Left lung (tissue), 14 donors: ENCODE measurements around the gene GPAM. TPM values are rescaled to one million over a fixed set of nuclear protein-coding genes. Genes with fewer than 3 reads are reported as not detected.

Source experiments
- ATAC-seq: fragments of 200-7000 bp; cut with Tn5 transposase; one replicate; pipeline ENCODE4 v1.9.1; 2020; ENCODE audit warnings: moderate library complexity
- DNase-seq, 4 donors: peaks; one replicate each; pipeline ENCODE4 v3.0.0-alpha.2; 2013 to 2020
- H3K27ac ChIP-seq, 2 donors: fragments of 200-600 bp; sonication (generic) in 1 of 2; one replicate each; pipeline versions ENCODE4 v1.5.0 to v1.8.0; 2020 to 2021
- H3K27me3 ChIP-seq, 2 donors: fragments of 200-600 bp; sonication (generic) in 1 of 2; one replicate each; pipeline versions ENCODE4 v1.5.0 to v1.8.0; 2020 to 2021
- H3K36me3 ChIP-seq, 2 donors: fragments of 200-600 bp; sonication (generic) in 1 of 2; one replicate each; pipeline versions ENCODE4 v1.5.0 to v1.8.0; 2020 to 2021
- H3K4me1 ChIP-seq, 2 donors: fragments of 200-600 bp; one replicate each; pipeline ENCODE4 v1.8.0; 2021
- H3K4me3 ChIP-seq, 2 donors: fragments of 200-600 bp; sonication (generic) in 1 of 2; one replicate each; pipeline versions ENCODE4 v1.5.0 to v1.8.0; 2020 to 2021; ENCODE audit warnings: mild to moderate bottlenecking in 1 of 2
- H3K9me3 ChIP-seq, 2 donors: fragments of 200-600 bp; sonication (generic) in 1 of 2; one replicate each; pipeline versions ENCODE4 v1.5.0 to v1.8.0; 2020 to 2021
- intact Hi-C, 2 donors: fragments of 100-400 bp; cut with DNase I; formaldehyde crosslinking; loops; one replicate each; pipeline versions ENCODE4 v1.11.2 to v1.14.2; 2022
- long read RNA-seq, 12 donors: library from polyadenylated mRNA in 2 of 12; unstranded in 2 of 12; transcript quantifications; one replicate each; pipeline ENCODE4 v2.0.0 and lab custom pipeline, GENCODE V29; 2019 to 2026
- polyA plus RNA-seq, 6 donors: library from polyadenylated mRNA; unstranded; fragments of 120-200 nt; gene quantifications; one replicate each; pipeline ENCODE4 v1.2.1, GENCODE V29; 2013; ENCODE audit not compliant: insufficient read length in 6 of 6
- total RNA-seq, 2 donors: library from RNA; stranded (reverse); fragmentation: NEBNext Ultra II Directional; extraction: Animal tissue kit (Norgen Biotek cat#: 25700); gene quantifications; one replicate each; pipeline ENCODE4 v1.2.1, GENCODE V29; 2021
- TF ChIP-seq, protein P1 (sequence below), 2 donors: fragments of 200-600 bp; sonication (generic) in 1 of 2; IDR thresholded peaks; one replicate each; pipeline versions ENCODE4 v1.5.0 to v1.8.0; 2021; ENCODE audit warnings: antibody characterized with exemption in 2 of 2
- donor health status: DM: no; HTN: yes; CAD: no.
- donor health status: DM: no; HTN: no; CAD: no.

The GPAM gene
- total RNA-seq (10 to 100 TPM; 11.2 to 19.0 TPM), polyA plus RNA-seq (10 to 100 TPM; 16.0 to 18.5 (median 17.0) TPM)
- long read RNA-seq, donor 1, partial matches to known transcripts, result 5 of 5 reads
- long read RNA-seq, donor 1, other reads (novel, unspliced or antisense), result 0 of 5 reads
- long read RNA-seq, donor 2, full-length matches to known transcripts, result 1 of 7 reads
- long read RNA-seq, donor 2, partial matches to known transcripts, result 6 of 7 reads
- long read RNA-seq, donor 2, other reads (novel, unspliced or antisense), result 0 of 7 reads
- long read RNA-seq, donor 3, result 0 reads
- long read RNA-seq, donor 4, partial matches to known transcripts, result 1 of 2 reads
- long read RNA-seq, donor 4, other reads (novel, unspliced or antisense), result 1 of 2 reads
- long read RNA-seq, donor 5, full-length matches to known transcripts, result 1 of 1 reads
- long read RNA-seq, donor 5, partial matches to known transcripts, result 0 of 1 reads
- long read RNA-seq, donor 5, other reads (novel, unspliced or antisense), result 0 of 1 reads
- long read RNA-seq, donor 6, result 0 reads
- long read RNA-seq, donor 7, result 0 reads
- long read RNA-seq, donor 8, result 0 reads
- long read RNA-seq, donor 9, result 0 reads
- long read RNA-seq, donor 10, partial matches to known transcripts, result 1 of 1 reads
- long read RNA-seq, donor 10, other reads (novel, unspliced or antisense), result 0 of 1 reads
- long read RNA-seq, donor 11, full-length matches to known transcripts, result 2 of 2 reads
- long read RNA-seq, donor 11, partial matches to known transcripts, result 0 of 2 reads
- long read RNA-seq, donor 11, other reads (novel, unspliced or antisense), result 0 of 2 reads
- long read RNA-seq, donor 12, full-length matches to known transcripts, result 2 of 2 reads
- long read RNA-seq, donor 12, partial matches to known transcripts, result 0 of 2 reads
- long read RNA-seq, donor 12, other reads (novel, unspliced or antisense), result 0 of 2 reads

GRCh38 chr10:112183329-112184051, at the start of gene GPAM:
TSS of gene GPAM (minus strand) at chr10:112183765. CDS start at chr10:112181784, 1,981 bp downstream.
- peak within 1 kb of the TSS; percentile 69 to 85 for H3K4me3 ChIP-seq

DNA sequence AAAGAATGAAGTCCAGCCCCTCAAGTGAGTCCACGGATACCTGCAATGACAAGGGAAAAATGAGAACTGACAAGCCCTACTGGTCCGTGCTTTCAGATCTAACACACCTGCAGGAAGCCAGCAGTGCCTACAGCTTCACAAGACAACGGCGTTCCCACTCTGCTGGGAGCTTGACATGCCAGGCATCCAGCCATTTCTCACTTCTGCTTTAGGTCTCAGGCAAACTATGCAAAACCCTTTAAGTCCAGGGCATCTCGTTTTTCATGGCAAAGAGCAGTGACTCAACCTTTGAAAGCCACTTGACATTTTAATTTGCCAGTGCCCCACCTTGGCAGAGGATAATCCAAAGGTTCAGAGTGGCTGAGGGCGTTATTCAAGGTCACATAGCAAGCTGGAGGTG, 49.1 kb upstream of the GPAM start:
- Histone ChIP-seq H3K9me3 (peaks cover 0 to 6% of the 10 kb centered on the region in 2 donors), H3K36me3 (no peaks in the 10 kb centered on the region), H3K27me3 (peaks cover 0 to 25% of the 10 kb centered on the region in 2 donors), H3K4me1 (peaks cover 2 to 4% of the 10 kb centered on the region in 2 donors), H3K27ac (peak overlapping the region in 1 of 2 donors; percentile 65), H3K4me3 (no peak overlapping the region)
- intact Hi-C loops, result no loop called here
- TF ChIP-seq, protein P1, sequence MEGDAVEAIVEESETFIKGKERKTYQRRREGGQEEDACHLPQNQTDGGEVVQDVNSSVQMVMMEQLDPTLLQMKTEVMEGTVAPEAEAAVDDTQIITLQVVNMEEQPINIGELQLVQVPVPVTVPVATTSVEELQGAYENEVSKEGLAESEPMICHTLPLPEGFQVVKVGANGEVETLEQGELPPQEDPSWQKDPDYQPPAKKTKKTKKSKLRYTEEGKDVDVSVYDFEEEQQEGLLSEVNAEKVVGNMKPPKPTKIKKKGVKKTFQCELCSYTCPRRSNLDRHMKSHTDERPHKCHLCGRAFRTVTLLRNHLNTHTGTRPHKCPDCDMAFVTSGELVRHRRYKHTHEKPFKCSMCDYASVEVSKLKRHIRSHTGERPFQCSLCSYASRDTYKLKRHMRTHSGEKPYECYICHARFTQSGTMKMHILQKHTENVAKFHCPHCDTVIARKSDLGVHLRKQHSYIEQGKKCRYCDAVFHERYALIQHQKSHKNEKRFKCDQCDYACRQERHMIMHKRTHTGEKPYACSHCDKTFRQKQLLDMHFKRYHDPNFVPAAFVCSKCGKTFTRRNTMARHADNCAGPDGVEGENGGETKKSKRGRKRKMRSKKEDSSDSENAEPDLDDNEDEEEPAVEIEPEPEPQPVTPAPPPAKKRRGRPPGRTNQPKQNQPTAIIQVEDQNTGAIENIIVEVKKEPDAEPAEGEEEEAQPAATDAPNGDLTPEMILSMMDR (IDR thresholded peaks at IDR 0.05), result no peak
- ATAC-seq (peak; percentile 91), DNase-seq (peak in 1 of 4 donors; percentile 51)

More at GRCh38 chr10:112183329-112184051, at the start of gene GPAM:
- Histone ChIP-seq H3K36me3 (peaks cover 0 to 17% of the 10 kb centered on the region in 2 donors), H3K27ac (peak within 1 kb of the TSS; percentile 65 to 68), H3K27me3 (no peaks in the 10 kb centered on the region), H3K9me3 (no peaks in the 10 kb centered on the region), H3K4me1 (peaks cover 8 to 17% of the 10 kb centered on the region in 2 donors)
- DNase-seq (peak; percentile 93 to 99 (median 96)), ATAC-seq (peak; percentile 99)
- intact Hi-C loops, result no loop called here
- TF ChIP-seq, protein P1 (IDR thresholded peaks at IDR 0.05), result peak in 1 of 2 donors; percentile 12

DNA sequence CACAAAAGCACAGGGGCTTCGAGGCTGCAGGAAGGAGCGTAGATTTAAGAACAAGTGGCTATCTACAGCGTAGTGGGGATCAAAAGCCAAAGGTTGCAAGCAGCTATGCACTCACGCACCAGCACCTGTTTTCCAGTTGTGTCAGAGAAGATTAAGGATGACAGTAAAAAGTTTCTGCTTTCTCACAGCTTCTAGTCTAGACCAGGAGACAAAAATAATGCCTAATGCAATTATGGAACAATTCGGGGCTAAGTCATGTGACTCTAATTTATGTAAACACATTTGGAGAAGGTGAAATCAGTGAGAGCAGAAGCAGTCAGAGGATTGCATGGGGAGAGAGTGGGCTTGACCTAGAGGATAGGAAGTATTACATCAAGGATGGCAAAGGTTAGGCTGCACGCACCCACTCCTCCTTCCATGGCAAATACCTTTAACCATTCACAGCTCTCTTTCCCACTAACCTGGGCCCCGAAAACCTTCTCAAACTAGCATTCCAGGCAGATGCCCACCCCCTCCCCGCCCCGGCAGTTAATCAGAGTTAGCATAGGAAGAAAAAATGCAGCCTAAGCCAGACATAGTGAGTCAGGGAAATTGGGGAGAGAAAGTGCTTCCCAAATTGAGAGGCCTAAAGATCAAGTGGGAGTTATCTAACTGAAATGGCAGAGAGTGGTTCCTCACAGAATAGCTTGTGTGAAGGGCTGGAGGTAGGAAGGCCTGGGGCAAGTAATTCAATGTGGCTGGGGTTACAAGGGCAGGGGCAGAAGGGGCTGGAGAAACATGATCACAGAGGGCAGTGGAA, 48.2 kb upstream of the GPAM start:
- Histone ChIP-seq H3K4me1 (peaks cover 4 to 5% of the 10 kb centered on the region in 2 donors), H3K27me3 (peaks cover 0 to 26% of the 10 kb centered on the region in 2 donors), H3K27ac (peak overlapping the region in 1 of 2 donors; percentile 65), H3K36me3 (no peaks in the 10 kb centered on the region), H3K9me3 (no peaks in the 10 kb centered on the region), H3K4me3 (no peak overlapping the region)
- DNase-seq (no peak), ATAC-seq (no peak)
- intact Hi-C loops, result no loop called here
- TF ChIP-seq, protein P1 (IDR thresholded peaks at IDR 0.05), result no peak

DNA sequence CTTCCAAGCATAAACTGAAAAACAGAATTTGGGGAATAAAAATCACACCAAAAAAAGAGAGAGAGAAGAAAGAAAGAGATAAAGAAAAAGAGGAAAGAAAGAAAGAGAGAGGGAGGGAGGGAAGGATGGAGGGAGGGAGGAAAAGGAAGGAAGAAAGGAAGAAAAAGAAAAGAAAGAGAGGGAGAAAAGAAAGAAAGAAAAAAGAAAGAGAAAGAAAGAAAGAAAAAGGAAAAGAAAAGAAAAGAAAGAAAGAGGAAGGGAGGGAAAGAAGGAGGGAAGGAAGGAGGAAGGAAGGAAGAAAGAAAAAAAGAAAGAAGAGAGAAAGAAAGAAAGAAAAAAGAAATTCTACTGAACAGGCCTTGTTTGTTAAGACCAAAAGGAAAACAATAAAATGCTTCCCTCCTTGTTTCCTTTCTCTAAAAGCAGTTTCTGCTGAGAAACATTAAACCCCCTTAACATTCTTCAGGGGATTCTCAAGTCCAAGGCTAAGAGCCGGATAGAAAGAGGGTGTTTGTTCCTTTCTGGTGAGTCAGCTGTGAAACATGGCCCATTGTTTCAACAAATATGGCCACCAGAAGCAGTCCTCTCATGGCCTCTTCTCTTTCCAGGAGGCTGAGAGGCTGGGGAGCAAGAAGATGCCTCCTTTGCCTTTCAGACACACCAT, 46.9 kb upstream of the GPAM start:
- H3K27ac ChIP-seq, result peak overlapping the region in 1 of 2 donors; percentile 14
- no peak for DNase-seq
- H3K27me3 ChIP-seq, result peaks cover 0 to 39% of the 10 kb centered on the region in 2 donors
- ATAC-seq, result no peak
- intact Hi-C loops, result no loop called here
- TF ChIP-seq, protein P1 (IDR thresholded peaks at IDR 0.05), result no peak
- H3K9me3 ChIP-seq, result no peaks in the 10 kb centered on the region
- H3K4me3 ChIP-seq, result no peak overlapping the region
- no peaks in the 10 kb centered on the region for H3K36me3 ChIP-seq
- H3K4me1 ChIP-seq, result peaks cover 4 to 5% of the 10 kb centered on the region in 2 donors
